ENCODE results near the gene MAP2K5.

The MAP2K5 gene

DNA sequence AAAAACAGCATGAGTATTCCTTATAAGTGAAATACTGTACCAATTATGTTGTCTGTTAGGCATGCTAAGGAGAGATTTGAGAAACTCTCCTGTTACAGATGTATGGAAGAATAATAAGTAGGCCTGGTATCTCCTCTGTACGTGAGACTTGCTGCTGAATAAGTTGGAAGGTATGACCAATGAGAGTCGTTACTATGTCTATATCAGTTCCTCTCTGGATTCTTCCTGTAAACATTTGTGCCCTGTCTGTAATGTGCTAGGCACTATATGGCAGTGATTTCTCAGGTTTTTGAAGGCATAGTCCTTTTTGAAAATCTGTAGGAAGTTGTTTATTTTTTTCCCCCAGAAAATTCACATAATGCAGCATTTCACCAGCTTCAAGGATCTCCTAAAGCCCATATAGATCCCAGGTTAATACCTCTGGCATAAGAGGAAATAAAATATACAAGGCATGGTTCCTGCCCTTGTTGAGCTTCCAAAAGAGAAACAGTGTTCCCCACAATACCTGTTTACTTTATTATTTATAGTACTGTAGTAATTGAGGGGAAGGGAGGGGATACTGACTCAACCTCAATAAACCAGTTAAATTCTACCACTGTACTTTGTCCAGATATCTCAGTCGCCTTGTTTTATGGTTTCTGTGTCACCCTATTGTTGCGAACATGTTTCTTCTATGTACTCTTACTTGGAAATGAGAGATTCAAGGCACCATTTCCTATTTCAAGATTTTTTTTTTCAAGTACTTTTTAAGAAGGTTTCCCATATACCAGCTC, 28.6 kb downstream of the MAP2K5 start:
- ChIA-PET POLR2A (no interaction called here), CTCF (interaction anchor here (1.2 to 2.1 kb wide), 2 partner anchors 13 to 18 kb away, joined by 3 to 5 read pairs; no protein-coding TSS in a partner anchor)

DNA sequence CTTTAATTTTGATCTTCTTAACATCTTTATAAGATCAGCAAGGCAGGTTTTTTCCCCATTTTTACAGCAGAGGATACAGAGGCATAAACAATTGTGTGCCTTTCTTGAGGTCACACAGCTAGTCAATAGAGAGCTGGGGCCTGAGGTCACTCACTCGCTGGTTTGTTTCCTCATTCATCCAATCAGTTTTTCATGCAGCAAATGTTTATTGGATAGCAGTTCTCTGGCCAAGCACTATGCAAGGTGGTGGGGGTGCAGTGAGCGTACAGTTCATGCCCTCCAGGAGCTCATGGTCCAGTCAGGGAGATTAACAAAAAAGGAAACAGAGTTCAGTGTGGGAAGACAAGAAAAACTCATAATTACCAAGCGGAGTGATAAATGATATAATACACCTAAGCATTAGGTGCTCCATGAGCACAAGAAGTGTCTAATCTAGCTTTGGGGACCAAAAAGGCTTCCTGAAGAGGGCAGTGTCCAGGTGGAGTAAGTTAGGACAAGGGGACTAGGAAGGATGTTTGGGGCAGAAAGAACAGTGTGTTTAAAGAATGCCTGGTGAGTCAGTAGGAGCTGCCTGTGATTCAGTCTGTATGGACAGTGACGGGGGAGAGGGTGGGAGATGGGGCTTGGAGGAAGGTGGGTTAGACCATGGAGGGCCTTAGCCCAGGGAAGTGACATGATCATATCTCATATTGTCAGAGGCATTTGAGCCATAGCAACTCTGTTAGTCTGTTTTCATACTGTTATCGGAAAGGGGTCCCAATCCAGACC, 29.3 kb downstream of the MAP2K5 start:
- H3K36me3 ChIP-seq (ENCODE audit: control insufficient read depth in 2 of 2, insufficient read depth in 1 of 2, low read length in 2 of 2) = no peaks in the 10 kb centered on the region
- ChIA-PET CTCF (interaction anchor here (0.7 to 2.1 kb wide), 4 partner anchors 9 to 145 kb away, joined by 3 to 5 read pairs (median 3); no protein-coding TSS in a partner anchor), POLR2A (no interaction called here)
- H3K9me3 ChIP-seq (ENCODE audit: control insufficient read depth, insufficient read depth, low read depth, low read length) = no peaks in the 10 kb centered on the region
- H3K27ac ChIP-seq (ENCODE audit: extremely low read depth, low read depth, low read length) = no peak overlapping the region
- H3K4me3 ChIP-seq (ENCODE audit: low read depth, low read length) = no peak overlapping the region
- TF ChIP-seq, protein P1, sequence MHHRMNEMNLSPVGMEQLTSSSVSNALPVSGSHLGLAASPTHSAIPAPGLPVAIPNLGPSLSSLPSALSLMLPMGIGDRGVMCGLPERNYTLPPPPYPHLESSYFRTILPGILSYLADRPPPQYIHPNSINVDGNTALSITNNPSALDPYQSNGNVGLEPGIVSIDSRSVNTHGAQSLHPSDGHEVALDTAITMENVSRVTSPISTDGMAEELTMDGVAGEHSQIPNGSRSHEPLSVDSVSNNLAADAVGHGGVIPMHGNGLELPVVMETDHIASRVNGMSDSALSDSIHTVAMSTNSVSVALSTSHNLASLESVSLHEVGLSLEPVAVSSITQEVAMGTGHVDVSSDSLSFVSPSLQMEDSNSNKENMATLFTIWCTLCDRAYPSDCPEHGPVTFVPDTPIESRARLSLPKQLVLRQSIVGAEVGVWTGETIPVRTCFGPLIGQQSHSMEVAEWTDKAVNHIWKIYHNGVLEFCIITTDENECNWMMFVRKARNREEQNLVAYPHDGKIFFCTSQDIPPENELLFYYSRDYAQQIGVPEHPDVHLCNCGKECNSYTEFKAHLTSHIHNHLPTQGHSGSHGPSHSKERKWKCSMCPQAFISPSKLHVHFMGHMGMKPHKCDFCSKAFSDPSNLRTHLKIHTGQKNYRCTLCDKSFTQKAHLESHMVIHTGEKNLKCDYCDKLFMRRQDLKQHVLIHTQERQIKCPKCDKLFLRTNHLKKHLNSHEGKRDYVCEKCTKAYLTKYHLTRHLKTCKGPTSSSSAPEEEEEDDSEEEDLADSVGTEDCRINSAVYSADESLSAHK (tag by site-specific recombination; IDR thresholded peaks at IDR 0.05) = no peak
- TF ChIP-seq ZXDB (tag by site-specific recombination; IDR thresholded peaks at IDR 0.05) (no peak), GLIS1 (tag by site-specific recombination; IDR thresholded peaks at IDR 0.05) (no peak), WT1 (tag by site-specific recombination; IDR thresholded peaks at IDR 0.05) (no peak), ZBTB20 (tag by site-specific recombination; IDR thresholded peaks at IDR 0.05) (0 out of 2 replicates have a peak, but pooled peaks have one; percentile 15)
- peaks cover 20% of the 10 kb centered on the region for H3K4me1 ChIP-seq (ENCODE audit: control insufficient read depth, insufficient read depth, low read length)

More for the DNA sequence above, 28.6 kb downstream of the MAP2K5 start:
- Histone ChIP-seq H3K4me3 (ENCODE audit: low read depth, low read length) (no peak overlapping the region), H3K36me3 (ENCODE audit: control insufficient read depth in 2 of 2, insufficient read depth in 1 of 2, low read length in 2 of 2) (no peaks in the 10 kb centered on the region), H3K4me1 (ENCODE audit: control insufficient read depth, insufficient read depth, low read length) (peaks cover 20% of the 10 kb centered on the region), H3K27ac (ENCODE audit: extremely low read depth, low read depth, low read length) (no peak overlapping the region), H3K9me3 (ENCODE audit: control insufficient read depth, insufficient read depth, low read depth, low read length) (no peaks in the 10 kb centered on the region)
- TF ChIP-seq, protein P2, sequence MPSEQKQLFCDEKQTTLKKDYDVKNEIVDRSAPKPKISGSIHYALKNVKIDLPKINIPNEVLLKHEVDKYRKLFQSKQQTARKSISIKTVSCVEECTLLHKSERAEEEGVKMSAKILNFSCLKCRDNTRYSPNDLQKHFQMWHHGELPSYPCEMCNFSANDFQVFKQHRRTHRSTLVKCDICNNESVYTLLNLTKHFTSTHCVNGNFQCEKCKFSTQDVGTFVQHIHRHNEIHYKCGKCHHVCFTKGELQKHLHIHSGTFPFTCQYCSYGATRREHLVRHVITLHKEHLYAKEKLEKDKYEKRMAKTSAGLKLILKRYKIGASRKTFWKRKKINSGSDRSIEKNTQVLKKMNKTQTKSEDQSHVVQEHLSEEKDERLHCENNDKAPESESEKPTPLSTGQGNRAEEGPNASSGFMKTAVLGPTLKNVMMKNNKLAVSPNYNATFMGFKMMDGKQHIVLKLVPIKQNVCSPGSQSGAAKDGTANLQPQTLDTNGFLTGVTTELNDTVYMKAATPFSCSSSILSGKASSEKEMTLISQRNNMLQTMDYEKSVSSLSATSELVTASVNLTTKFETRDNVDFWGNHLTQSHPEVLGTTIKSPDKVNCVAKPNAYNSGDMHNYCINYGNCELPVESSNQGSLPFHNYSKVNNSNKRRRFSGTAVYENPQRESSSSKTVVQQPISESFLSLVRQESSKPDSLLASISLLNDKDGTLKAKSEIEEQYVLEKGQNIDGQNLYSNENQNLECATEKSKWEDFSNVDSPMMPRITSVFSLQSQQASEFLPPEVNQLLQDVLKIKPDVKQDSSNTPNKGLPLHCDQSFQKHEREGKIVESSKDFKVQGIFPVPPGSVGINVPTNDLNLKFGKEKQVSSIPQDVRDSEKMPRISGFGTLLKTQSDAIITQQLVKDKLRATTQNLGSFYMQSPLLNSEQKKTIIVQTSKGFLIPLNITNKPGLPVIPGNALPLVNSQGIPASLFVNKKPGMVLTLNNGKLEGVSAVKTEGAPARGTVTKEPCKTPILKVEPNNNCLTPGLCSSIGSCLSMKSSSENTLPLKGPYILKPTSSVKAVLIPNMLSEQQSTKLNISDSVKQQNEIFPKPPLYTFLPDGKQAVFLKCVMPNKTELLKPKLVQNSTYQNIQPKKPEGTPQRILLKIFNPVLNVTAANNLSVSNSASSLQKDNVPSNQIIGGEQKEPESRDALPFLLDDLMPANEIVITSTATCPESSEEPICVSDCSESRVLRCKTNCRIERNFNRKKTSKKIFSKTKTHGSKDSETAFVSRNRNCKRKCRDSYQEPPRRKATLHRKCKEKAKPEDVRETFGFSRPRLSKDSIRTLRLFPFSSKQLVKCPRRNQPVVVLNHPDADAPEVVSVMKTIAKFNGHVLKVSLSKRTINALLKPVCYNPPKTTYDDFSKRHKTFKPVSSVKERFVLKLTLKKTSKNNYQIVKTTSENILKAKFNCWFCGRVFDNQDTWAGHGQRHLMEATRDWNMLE (tag by site-specific recombination; conservative IDR thresholded peaks at IDR 0.05; ENCODE audit: low read depth) = no peak
- TF ChIP-seq ZSCAN30 (tag by site-specific recombination; IDR thresholded peaks at IDR 0.05) = no peak
- TF ChIP-seq, protein P3, sequence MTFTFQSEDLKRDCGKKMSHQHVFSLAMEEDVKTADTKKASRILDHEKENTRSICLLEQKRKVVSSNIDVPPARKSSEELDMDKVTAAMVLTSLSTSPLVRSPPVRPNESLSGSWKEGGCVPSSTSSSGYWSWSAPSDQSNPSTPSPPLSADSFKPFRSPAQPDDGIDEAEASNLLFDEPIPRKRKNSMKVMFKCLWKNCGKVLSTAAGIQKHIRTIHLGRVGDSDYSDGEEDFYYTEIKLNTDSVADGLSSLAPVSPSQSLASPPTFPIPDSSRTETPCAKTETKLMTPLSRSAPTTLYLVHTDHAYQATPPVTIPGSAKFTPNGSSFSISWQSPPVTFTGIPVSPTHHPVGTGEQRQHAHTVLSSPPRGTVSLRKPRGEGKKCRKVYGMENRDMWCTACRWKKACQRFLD (tag by site-specific recombination; IDR thresholded peaks at IDR 0.05) = no peak
- no peak for TF ChIP-seq ZEB2 (tag by site-specific recombination; IDR thresholded peaks at IDR 0.05)
- TF ChIP-seq, protein P4, sequence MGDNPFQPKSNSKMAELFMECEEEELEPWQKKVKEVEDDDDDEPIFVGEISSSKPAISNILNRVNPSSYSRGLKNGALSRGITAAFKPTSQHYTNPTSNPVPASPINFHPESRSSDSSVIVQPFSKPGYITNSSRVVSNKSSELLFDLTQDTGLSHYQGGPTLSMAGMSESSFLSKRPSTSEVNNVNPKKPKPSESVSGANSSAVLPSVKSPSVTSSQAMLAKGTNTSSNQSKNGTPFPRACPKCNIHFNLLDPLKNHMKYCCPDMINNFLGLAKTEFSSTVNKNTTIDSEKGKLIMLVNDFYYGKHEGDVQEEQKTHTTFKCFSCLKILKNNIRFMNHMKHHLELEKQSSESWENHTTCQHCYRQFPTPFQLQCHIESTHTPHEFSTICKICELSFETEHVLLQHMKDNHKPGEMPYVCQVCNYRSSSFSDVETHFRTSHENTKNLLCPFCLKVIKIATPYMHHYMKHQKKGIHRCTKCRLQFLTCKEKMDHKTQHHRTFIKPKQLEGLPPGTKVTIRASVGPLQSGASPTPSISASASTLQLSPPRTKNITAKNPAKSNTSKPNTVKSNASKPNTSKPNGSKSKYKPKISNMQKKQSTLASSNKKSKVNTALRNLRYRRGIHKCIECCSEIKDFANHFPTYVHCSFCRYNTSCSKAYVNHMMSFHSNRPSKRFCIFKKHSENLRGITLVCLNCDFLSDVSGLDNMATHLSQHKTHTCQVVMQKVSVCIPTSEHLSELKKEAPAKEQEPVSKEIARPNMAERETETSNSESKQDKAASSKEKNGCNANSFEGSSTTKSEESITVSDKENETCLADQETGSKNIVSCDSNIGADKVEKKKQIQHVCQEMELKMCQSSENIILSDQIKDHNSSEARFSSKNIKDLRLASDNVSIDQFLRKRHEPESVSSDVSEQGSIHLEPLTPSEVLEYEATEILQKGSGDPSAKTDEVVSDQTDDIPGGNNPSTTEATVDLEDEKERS (tag by site-specific recombination; IDR thresholded peaks at IDR 0.05) = no peak
- TF ChIP-seq, protein P5, sequence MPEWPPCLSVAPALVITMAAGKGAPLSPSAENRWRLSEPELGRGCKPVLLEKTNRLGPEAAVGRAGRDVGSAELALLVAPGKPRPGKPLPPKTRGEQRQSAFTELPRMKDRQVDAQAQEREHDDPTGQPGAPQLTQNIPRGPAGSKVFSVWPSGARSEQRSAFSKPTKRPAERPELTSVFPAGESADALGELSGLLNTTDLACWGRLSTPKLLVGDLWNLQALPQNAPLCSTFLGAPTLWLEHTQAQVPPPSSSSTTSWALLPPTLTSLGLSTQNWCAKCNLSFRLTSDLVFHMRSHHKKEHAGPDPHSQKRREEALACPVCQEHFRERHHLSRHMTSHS (tag by site-specific recombination; IDR thresholded peaks at IDR 0.05) = no peak
